HCT116 (cell line): ENCODE data around the gene IGFBP2. TPM values are rescaled to one million over a fixed set of nuclear protein-coding genes. Genes with fewer than 3 reads are reported as not detected.

Experiments used
- ATAC-seq: fragments of 200-7000 bp; cut with Tn5 transposase; 2 replicates; pipeline ENCODE4 v1.9.1; 2020; ENCODE audit warnings: mild to moderate bottlenecking, moderate library complexity
- BruUV-seq: library from RNA; stranded (reverse); fragments of 400-500 nt; replicated peaks from 2 replicates; lab custom pipeline; 2021; lab: Mats Ljungman, UMichigan
- CTCF ChIA-PET: fragments of 300-600 bp; sonication (Branson Sonifier 250); formaldehyde crosslinking; loops from one replicate; lab custom pipeline; 2021; ENCODE audit warnings: antibody characterized with exemption; lab: Charles Lee
- POLR2A ChIA-PET: fragments of 300-600, 350-600 bp; sonication (Branson Sonifier 250); formaldehyde crosslinking; loops from one replicate; lab custom pipeline; 2021; ENCODE audit warnings: antibody characterized with exemption; lab: Charles Lee
- RAD21 ChIA-PET, 2 experiments: fragments of 300-600 bp; sonication (Branson Sonifier 250); formaldehyde crosslinking; loops; one replicate each; lab custom pipeline; 2023; ENCODE audit warnings: low total read pairs in 2 of 2; ENCODE audit not compliant: uncharacterized antibody in 2 of 2, unreplicated experiment in 2 of 2, low non-redundant PET in 1 of 2; lab: Charles Lee
- DNase-seq: peaks from one replicate; pipeline ENCODE4 v3.0.0-alpha.2; 2010; ENCODE audit warnings: low read depth, low spot score
- H2AFZ ChIP-seq: fragments of 200-600 bp; shearing (Covaris generic), sonication (generic); 2 replicates; pipeline ENCODE4 v1.6.1; 2017; ENCODE audit warnings: low read depth, mixed run types, mixed read lengths, antibody characterized with exemption, low read length; ENCODE audit not compliant: poor library complexity, severe bottlenecking
- H3K27ac ChIP-seq: 2 replicates; pipeline ENCODE4 v1.5.1; 2012; ENCODE audit warnings: low read depth, low read length
- H3K27me3 ChIP-seq: fragments of 200-600 bp; sonication (generic); 2 replicates; pipeline ENCODE4 v1.6.1; 2016; ENCODE audit warnings: mixed run types, low read length, mixed read lengths; ENCODE audit not compliant: insufficient read depth
- H3K36me3 ChIP-seq, 2 experiments: fragments of 200-500 bp in 1 of 2; fragments of 200-600 bp in 1 of 2; sonication (Bioruptor generic) in 1 of 2; sonication (generic) in 1 of 2; 2 replicates each; pipeline versions ENCODE4 v1.5.1 to v1.6.1; 2014 to 2016; ENCODE audit warnings: low read length in 2 of 2, inconsistent platforms in 1 of 2, mixed read lengths in 1 of 2, mixed run types in 1 of 2; ENCODE audit not compliant: insufficient read depth in 2 of 2, control insufficient read depth in 1 of 2
- H3K4me1 ChIP-seq, 2 experiments: fragments of 200-600 bp in 1 of 2; sonication (generic) in 1 of 2; 2 replicates each; pipeline versions ENCODE4 v1.5.1 to v1.6.1; 2012 to 2017; ENCODE audit warnings: low read length in 2 of 2, inconsistent platforms in 1 of 2, mild to moderate bottlenecking in 1 of 2, mixed read lengths in 1 of 2, mixed run types in 1 of 2, moderate library complexity in 1 of 2; ENCODE audit not compliant: insufficient read depth in 2 of 2, control insufficient read depth in 1 of 2
- H3K4me2 ChIP-seq: fragments of 200-600 bp; sonication (generic); 2 replicates; pipeline ENCODE4 v1.6.1; 2017; ENCODE audit warnings: mixed run types, low read length, mixed read lengths
- H3K4me3 ChIP-seq, 2 experiments: fragments of 200-600 bp in 1 of 2; sonication (generic) in 1 of 2; replicated peaks in 1 of 2; 2 replicates each; pipeline ENCODE4 v1.5.1; 2011 to 2016; ENCODE audit warnings: low read length in 2 of 2, control low read depth in 1 of 2, low read depth in 1 of 2, mild to moderate bottlenecking in 1 of 2, mixed read lengths in 1 of 2, mixed run types in 1 of 2
- H3K79me2 ChIP-seq: fragments of 200-600 bp; sonication (generic); 2 replicates; pipeline ENCODE4 v1.6.1; 2017; ENCODE audit warnings: mild to moderate bottlenecking, mixed run types, low read length, moderate library complexity, mixed read lengths; ENCODE audit not compliant: insufficient read depth
- H3K9ac ChIP-seq: fragments of 200-600 bp; sonication (generic); 2 replicates; pipeline ENCODE4 v1.6.1; 2016; ENCODE audit warnings: low read length, mixed read lengths
- H3K9me2 ChIP-seq: fragments of 200-600 bp; sonication (generic), shearing (Covaris generic); 2 replicates; pipeline ENCODE4 v1.6.1; 2017; ENCODE audit warnings: mixed run types, mild to moderate bottlenecking, moderate library complexity; ENCODE audit not compliant: insufficient read depth
- H3K9me3 ChIP-seq, 2 experiments: fragments of 200-500 bp in 1 of 2; fragments of 200-600 bp in 1 of 2; sonication (Bioruptor generic) in 1 of 2; sonication (generic) in 1 of 2; 2 replicates each; pipeline ENCODE4 v1.6.1; 2014 to 2017; ENCODE audit warnings: low read length in 2 of 2, mixed read lengths in 2 of 2, inconsistent platforms in 1 of 2, low read depth in 1 of 2, mild to moderate bottlenecking in 1 of 2, mixed run types in 1 of 2, moderate library complexity in 1 of 2; ENCODE audit not compliant: control insufficient read depth in 1 of 2, insufficient read depth in 1 of 2
- H4K20me1 ChIP-seq: fragments of 200-600 bp; sonication (generic), shearing (Covaris generic); 2 replicates; pipeline ENCODE4 v1.6.1; 2017; ENCODE audit warnings: mixed run types, mild to moderate bottlenecking, moderate library complexity; ENCODE audit not compliant: insufficient read depth
- CBX3 ChIP-seq: IDR thresholded peaks from 2 replicates; pipeline ENCODE4 v1.6.1; 2012; ENCODE audit warnings: low read depth
- ELF1 ChIP-seq: IDR thresholded peaks from 2 replicates; pipeline ENCODE4 v1.6.1; 2012; ENCODE audit warnings: low read depth, borderline replicate concordance
- EZH2phosphoT487 ChIP-seq: fragments of 200-600 bp; IDR thresholded peaks from 2 replicates; pipeline ENCODE4 v1.6.1; 2018; ENCODE audit warnings: antibody characterized with exemption, borderline replicate concordance
- JUND ChIP-seq: IDR thresholded peaks from 2 replicates; pipeline ENCODE4 v1.6.1; 2012
- POLR2A ChIP-seq: IDR thresholded peaks from 2 replicates; pipeline ENCODE4 v1.7.0; 2011; ENCODE audit warnings: borderline replicate concordance; ENCODE audit not compliant: insufficient read depth, insufficient read length; ENCODE audit errors: extremely low read depth
- POLR2AphosphoS5 ChIP-seq: IDR thresholded peaks from 2 replicates; pipeline ENCODE4 v1.6.1; 2011; ENCODE audit warnings: mild to moderate bottlenecking, low read depth, low read length, moderate library complexity
- RAD21 ChIP-seq: IDR thresholded peaks from 2 replicates; pipeline ENCODE4 v1.6.1; 2012; ENCODE audit warnings: low read depth, mild to moderate bottlenecking
- SIN3A ChIP-seq: IDR thresholded peaks from 2 replicates; pipeline ENCODE4 v1.6.1; 2012; ENCODE audit warnings: low read depth
- SP1 ChIP-seq: IDR thresholded peaks from 2 replicates; pipeline ENCODE4 v1.6.1; 2012; ENCODE audit warnings: low read depth
- SRF ChIP-seq: IDR thresholded peaks from 2 replicates; pipeline ENCODE4 v1.6.1; 2012; ENCODE audit warnings: low read depth
- YY1 ChIP-seq: IDR thresholded peaks from 2 replicates; pipeline ENCODE4 v1.6.1; 2011; ENCODE audit warnings: low read length, low read depth, moderate library complexity, mild to moderate bottlenecking; ENCODE audit not compliant: insufficient replicate concordance; ENCODE audit errors: extremely low read depth
- ZNF274 ChIP-seq: fragments of 200-500 bp; sonication (Bioruptor generic); IDR thresholded peaks from 2 replicates; pipeline ENCODE4 v1.6.1; 2014; ENCODE audit warnings: mild to moderate bottlenecking, low read depth, low read length, inconsistent platforms
- intact Hi-C: fragments of 100-400 bp; cut with micrococcal nuclease; formaldehyde crosslinking; loops from 2 replicates; pipeline ENCODE4 v1.10.0; 2022
- total RNA-seq: library from RNA; stranded (reverse); gene quantifications from one replicate; pipeline ENCODE4 v1.2.1, GENCODE V29; 2021; ENCODE audit not compliant: unreplicated experiment
- TF ChIP-seq, protein P1 (sequence below): IDR thresholded peaks from 2 replicates; pipeline ENCODE4 v1.6.1; 2012; ENCODE audit warnings: low read depth
- TF ChIP-seq, protein P2 (sequence below), 3 experiments: fragments of 200-600 bp in 1 of 3; sonication (generic) in 1 of 3; IDR thresholded peaks in 2 of 3; conservative IDR thresholded peaks in 1 of 3; 2 replicates each; pipeline ENCODE4 v1.5.1; 2012 to 2017; ENCODE audit warnings: low read depth in 2 of 3, low read length in 2 of 3, antibody characterized with exemption in 1 of 3, borderline replicate concordance in 1 of 3, control low read depth in 1 of 3, mild to moderate bottlenecking in 1 of 3, mixed read lengths in 1 of 3, mixed run types in 1 of 3, moderate library complexity in 1 of 3; ENCODE audit not compliant: insufficient read depth in 1 of 3

Gene IGFBP2
- total RNA-seq, 1 experiment from 2014 or later: 143 TPM

DNA sequence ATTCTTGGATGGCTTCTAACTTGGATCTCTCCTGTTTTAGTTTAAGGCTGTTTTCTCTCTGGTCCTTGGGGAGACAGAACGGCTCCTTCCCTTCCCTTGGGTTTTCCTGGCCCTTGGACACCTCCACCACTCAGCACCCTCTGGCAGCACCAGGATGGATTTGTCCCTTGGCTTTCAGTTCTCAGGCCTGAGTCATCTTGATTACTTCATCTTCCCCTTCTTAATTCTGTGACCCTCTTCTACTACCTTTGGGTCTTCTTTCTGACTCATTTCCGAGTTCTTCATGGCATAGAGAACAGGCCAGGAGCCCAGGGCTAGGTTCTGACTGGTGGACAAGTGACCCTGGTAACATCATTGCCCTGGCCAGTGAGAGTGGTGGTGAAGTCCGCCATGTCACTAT, 14.9 kb downstream of the IGFBP2 start:
- ChIA-PET CTCF (no interaction called here), POLR2A (no interaction called here), RAD21 (no interaction called here)
- Histone ChIP-seq H3K9me2 (no peaks in the 10 kb centered on the region), H3K9me3 (no peaks in the 10 kb centered on the region), H3K36me3 (no peaks in the 10 kb centered on the region), H2AFZ (no peak overlapping the region), H3K9ac (no peak overlapping the region), H4K20me1 (no peaks in the 10 kb centered on the region), H3K4me1 (peaks cover 2 to 28% of the 10 kb centered on the region in 2 experiments; a peak in 1 of 4 replicates), H3K4me2 (no peak overlapping the region), H3K79me2 (peaks cover 3% of the 10 kb centered on the region; the same call in 1 of the 2 replicates), H3K27me3 (no peaks in the 10 kb centered on the region), H3K27ac (no peak overlapping the region), H3K4me3 (no peak overlapping the region)
- BruUV-seq: no TSS peak
- ATAC-seq: no peak
- intact Hi-C loops: no loop called here
- no peak for TF ChIP-seq SIN3A
- TF ChIP-seq POLR2A: no peak
- no peak for TF ChIP-seq YY1
- no peak for TF ChIP-seq SRF
- TF ChIP-seq RAD21: no peak
- TF ChIP-seq, protein P1, sequence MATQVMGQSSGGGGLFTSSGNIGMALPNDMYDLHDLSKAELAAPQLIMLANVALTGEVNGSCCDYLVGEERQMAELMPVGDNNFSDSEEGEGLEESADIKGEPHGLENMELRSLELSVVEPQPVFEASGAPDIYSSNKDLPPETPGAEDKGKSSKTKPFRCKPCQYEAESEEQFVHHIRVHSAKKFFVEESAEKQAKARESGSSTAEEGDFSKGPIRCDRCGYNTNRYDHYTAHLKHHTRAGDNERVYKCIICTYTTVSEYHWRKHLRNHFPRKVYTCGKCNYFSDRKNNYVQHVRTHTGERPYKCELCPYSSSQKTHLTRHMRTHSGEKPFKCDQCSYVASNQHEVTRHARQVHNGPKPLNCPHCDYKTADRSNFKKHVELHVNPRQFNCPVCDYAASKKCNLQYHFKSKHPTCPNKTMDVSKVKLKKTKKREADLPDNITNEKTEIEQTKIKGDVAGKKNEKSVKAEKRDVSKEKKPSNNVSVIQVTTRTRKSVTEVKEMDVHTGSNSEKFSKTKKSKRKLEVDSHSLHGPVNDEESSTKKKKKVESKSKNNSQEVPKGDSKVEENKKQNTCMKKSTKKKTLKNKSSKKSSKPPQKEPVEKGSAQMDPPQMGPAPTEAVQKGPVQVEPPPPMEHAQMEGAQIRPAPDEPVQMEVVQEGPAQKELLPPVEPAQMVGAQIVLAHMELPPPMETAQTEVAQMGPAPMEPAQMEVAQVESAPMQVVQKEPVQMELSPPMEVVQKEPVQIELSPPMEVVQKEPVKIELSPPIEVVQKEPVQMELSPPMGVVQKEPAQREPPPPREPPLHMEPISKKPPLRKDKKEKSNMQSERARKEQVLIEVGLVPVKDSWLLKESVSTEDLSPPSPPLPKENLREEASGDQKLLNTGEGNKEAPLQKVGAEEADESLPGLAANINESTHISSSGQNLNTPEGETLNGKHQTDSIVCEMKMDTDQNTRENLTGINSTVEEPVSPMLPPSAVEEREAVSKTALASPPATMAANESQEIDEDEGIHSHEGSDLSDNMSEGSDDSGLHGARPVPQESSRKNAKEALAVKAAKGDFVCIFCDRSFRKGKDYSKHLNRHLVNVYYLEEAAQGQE: no peak
- TF ChIP-seq JUND: no peak
- TF ChIP-seq POLR2AphosphoS5: no peak
- no peak for TF ChIP-seq CBX3
- no peak for TF ChIP-seq ELF1
- no peak for TF ChIP-seq ZNF274
- TF ChIP-seq EZH2phosphoT487: no peak
- TF ChIP-seq, protein P2, sequence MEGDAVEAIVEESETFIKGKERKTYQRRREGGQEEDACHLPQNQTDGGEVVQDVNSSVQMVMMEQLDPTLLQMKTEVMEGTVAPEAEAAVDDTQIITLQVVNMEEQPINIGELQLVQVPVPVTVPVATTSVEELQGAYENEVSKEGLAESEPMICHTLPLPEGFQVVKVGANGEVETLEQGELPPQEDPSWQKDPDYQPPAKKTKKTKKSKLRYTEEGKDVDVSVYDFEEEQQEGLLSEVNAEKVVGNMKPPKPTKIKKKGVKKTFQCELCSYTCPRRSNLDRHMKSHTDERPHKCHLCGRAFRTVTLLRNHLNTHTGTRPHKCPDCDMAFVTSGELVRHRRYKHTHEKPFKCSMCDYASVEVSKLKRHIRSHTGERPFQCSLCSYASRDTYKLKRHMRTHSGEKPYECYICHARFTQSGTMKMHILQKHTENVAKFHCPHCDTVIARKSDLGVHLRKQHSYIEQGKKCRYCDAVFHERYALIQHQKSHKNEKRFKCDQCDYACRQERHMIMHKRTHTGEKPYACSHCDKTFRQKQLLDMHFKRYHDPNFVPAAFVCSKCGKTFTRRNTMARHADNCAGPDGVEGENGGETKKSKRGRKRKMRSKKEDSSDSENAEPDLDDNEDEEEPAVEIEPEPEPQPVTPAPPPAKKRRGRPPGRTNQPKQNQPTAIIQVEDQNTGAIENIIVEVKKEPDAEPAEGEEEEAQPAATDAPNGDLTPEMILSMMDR (IDR thresholded peaks at IDR 0.05 in 2 of 3, conservative IDR thresholded peaks at IDR 0.05 in 1 of 3; ENCODE audit: borderline replicate concordance in 1 of 3, insufficient read depth in 1 of 3, low read depth in 2 of 3, low read length in 2 of 3): no peak
- TF ChIP-seq SP1: no peak
- DNase-seq: no peak
